Peyer's patch (tissue), 4 donors: ENCODE data around the gene SHB.

Experiments
- POLR2A ChIP-seq, 2 donors: fragments of 450-650 bp; IDR thresholded peaks; one replicate each; pipeline ENCODE4 v1.5.1; 2017; ENCODE audit warnings: antibody characterized with exemption in 2 of 2, mild to moderate bottlenecking in 2 of 2, moderate library complexity in 2 of 2
- TF ChIP-seq, protein P1 (sequence below), 6 experiments: fragments of 450-650 bp in 4 of 6; fragments of 200-600 bp in 2 of 6; sonication (generic) in 1 of 6; IDR thresholded peaks; one replicate each; pipeline ENCODE4 v1.5.1; 2017 to 2019; ENCODE audit warnings: antibody characterized with exemption in 6 of 6, mild to moderate bottlenecking in 3 of 6, moderate library complexity in 1 of 6

DNA sequence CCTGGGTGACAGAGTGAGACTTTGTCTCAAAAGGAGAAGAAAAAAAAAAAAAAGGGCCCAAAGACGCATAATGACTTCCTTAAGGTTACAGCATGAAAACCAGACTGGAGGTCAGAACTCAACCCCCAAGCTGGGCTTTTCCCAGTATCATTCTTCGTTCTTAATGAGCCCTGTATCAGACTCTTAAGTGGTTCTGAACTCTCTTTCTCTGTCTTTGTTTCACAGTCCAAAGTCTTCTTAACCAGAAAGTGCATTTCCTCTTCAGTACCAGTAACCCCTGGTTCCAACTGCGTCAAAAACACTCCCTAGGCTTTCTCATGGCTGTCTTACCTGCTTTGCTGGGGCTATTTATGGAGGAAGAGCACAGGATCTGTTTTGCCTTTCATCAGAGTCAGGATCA, 38.4 kb upstream of the SHB start:
- TF ChIP-seq POLR2A (IDR thresholded peaks at IDR 0.05) = no peak
- TF ChIP-seq, protein P1, sequence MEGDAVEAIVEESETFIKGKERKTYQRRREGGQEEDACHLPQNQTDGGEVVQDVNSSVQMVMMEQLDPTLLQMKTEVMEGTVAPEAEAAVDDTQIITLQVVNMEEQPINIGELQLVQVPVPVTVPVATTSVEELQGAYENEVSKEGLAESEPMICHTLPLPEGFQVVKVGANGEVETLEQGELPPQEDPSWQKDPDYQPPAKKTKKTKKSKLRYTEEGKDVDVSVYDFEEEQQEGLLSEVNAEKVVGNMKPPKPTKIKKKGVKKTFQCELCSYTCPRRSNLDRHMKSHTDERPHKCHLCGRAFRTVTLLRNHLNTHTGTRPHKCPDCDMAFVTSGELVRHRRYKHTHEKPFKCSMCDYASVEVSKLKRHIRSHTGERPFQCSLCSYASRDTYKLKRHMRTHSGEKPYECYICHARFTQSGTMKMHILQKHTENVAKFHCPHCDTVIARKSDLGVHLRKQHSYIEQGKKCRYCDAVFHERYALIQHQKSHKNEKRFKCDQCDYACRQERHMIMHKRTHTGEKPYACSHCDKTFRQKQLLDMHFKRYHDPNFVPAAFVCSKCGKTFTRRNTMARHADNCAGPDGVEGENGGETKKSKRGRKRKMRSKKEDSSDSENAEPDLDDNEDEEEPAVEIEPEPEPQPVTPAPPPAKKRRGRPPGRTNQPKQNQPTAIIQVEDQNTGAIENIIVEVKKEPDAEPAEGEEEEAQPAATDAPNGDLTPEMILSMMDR (IDR thresholded peaks at IDR 0.05) = no peak
